Measurements from ENCODE around the gene KRTAP10-2. TPM values are rescaled to one million over a fixed set of nuclear protein-coding genes. Genes with fewer than 3 reads are reported as not detected.

The KRTAP10-2 gene
- total RNA-seq, 1 donor from 2014 or later, result not detected

DNA sequence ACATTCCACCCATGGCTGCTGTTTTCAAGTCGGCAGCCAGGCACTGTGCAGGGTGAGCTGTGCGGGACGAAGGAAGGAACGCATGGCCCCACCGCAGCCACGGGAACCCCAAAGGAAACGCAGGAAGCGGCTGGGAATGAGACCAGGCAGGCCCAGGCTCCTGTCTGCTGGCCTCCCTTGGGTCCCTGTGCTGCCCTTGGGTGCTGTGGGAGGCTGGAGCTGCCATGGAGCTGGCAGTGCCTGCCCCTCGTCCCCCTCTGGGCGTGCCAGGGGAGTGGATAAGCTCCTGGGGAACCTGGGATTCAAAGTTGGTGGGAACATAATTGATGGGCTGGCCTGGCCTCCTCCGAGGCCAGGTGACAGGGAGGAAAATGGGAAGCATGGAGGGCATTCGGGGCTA lies 17.0 kb upstream of the KRTAP10-2 start:
- Mint-ChIP-seq H3K27ac (no peak overlapping the region), H3K4me1 (peaks cover 30% of the 10 kb centered on the region), H3K27me3 (peaks cover 6% of the 10 kb centered on the region), H3K4me3 (no peak overlapping the region), H3K9me3 (peaks cover 7% of the 10 kb centered on the region), H3K36me3 (ENCODE audit: low read depth) (no peaks in the 10 kb centered on the region)
- TF ChIP-seq, protein P1, sequence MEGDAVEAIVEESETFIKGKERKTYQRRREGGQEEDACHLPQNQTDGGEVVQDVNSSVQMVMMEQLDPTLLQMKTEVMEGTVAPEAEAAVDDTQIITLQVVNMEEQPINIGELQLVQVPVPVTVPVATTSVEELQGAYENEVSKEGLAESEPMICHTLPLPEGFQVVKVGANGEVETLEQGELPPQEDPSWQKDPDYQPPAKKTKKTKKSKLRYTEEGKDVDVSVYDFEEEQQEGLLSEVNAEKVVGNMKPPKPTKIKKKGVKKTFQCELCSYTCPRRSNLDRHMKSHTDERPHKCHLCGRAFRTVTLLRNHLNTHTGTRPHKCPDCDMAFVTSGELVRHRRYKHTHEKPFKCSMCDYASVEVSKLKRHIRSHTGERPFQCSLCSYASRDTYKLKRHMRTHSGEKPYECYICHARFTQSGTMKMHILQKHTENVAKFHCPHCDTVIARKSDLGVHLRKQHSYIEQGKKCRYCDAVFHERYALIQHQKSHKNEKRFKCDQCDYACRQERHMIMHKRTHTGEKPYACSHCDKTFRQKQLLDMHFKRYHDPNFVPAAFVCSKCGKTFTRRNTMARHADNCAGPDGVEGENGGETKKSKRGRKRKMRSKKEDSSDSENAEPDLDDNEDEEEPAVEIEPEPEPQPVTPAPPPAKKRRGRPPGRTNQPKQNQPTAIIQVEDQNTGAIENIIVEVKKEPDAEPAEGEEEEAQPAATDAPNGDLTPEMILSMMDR (IDR thresholded peaks at IDR 0.05), result no peak
- no peak for DNase-seq
- no peak for ATAC-seq (ENCODE audit: low read depth)
- ChIA-PET POLR2A (no interaction called here), CTCF (no interaction called here)
- intact Hi-C loops (cut with micrococcal nuclease), result loop anchor here (5.0 kb wide), 1 partner anchor 539 kb away; no protein-coding TSS in a partner anchor

DNA sequence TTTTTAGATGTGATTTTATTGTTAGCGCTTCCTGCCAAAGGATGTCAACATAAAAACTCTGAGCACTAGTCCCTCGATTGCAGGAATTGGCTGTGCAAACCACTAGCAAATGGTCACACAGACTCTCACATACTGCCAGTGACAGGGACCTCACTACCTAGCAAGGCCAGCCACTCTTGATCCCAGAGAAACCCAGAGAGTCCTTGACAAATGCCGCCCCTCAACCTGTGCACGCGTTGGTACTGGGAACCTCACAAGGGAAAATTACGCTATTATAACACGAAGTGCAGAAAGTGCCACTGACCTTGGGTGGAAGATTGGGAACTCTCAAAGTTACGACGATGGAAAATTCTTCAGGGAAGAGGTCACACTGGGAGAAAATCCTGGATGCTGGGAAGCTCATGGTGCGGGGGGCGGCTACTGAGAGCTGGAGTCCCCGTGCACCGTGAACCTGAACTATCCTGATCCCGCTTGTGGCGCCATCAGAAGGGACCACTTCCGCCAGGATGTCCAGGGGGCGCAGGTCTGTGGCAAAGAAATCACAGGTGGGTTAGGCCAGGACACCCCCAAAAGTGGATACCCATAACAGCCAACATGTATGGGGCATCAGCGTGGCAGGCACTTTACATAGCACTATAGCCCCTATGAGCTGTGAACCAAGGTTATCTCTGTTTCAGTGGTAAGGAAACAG lies 16.3 kb upstream of the KRTAP10-2 start:
- no peak for ATAC-seq (ENCODE audit: low read depth)
- POLR2A ChIA-PET, result no interaction called here
- TF ChIP-seq, protein P1 (IDR thresholded peaks at IDR 0.05), result no peak
- no peak for DNase-seq
- peaks cover 10% of the 10 kb centered on the region for H3K9me3 Mint-ChIP-seq
- H3K4me1 Mint-ChIP-seq, result peaks cover 30% of the 10 kb centered on the region
- intact Hi-C loops (cut with micrococcal nuclease), result loop anchor here (5.0 kb wide), 1 partner anchor 540 kb away; no protein-coding TSS in a partner anchor
- peaks cover 5% of the 10 kb centered on the region for H3K27me3 Mint-ChIP-seq
- CTCF ChIA-PET, result no interaction called here
- H3K27ac Mint-ChIP-seq, result no peak overlapping the region
- H3K36me3 Mint-ChIP-seq (ENCODE audit: low read depth), result no peaks in the 10 kb centered on the region
- no peak overlapping the region for H3K4me3 Mint-ChIP-seq

DNA sequence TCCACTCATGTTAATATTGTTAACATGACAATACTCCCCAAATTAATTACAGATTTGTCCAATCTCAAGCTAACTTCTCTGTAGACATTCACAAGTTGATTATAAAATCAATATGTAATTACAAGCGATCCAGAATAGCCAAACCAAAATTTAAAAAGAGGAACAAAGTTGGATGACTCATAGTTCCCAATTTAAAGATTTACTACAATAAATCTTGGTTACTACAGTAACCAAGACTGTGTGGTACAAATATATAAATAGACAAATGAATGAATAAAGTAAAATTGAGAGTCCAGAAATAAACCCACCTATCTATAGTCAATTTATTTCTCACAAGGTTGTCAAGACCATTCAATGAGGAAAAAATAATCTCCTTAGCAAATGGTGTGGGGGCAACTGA lies 15.1 kb upstream of the KRTAP10-2 start:
- ATAC-seq (ENCODE audit: low read depth), result peak; percentile 51
- no peaks in the 10 kb centered on the region for H3K36me3 Mint-ChIP-seq (ENCODE audit: low read depth)
- H3K27me3 Mint-ChIP-seq, result no peaks in the 10 kb centered on the region
- CTCF ChIA-PET, result no interaction called here
- peak overlapping the region; percentile 68 for H3K27ac Mint-ChIP-seq
- no peak overlapping the region for H3K4me3 Mint-ChIP-seq
- POLR2A ChIA-PET, result interaction anchor here (0.6 kb wide), 1 partner anchor 361 kb away, joined by 10 read pairs; no protein-coding TSS in a partner anchor
- peaks cover 39% of the 10 kb centered on the region for H3K4me1 Mint-ChIP-seq
- TF ChIP-seq, protein P1 (IDR thresholded peaks at IDR 0.05), result no peak
- no peak for DNase-seq
- peaks cover 9% of the 10 kb centered on the region for H3K9me3 Mint-ChIP-seq
- intact Hi-C loops (cut with micrococcal nuclease), result loop anchor here (5.0 kb wide), 1 partner anchor 541 kb away; no protein-coding TSS in a partner anchor

DNA sequence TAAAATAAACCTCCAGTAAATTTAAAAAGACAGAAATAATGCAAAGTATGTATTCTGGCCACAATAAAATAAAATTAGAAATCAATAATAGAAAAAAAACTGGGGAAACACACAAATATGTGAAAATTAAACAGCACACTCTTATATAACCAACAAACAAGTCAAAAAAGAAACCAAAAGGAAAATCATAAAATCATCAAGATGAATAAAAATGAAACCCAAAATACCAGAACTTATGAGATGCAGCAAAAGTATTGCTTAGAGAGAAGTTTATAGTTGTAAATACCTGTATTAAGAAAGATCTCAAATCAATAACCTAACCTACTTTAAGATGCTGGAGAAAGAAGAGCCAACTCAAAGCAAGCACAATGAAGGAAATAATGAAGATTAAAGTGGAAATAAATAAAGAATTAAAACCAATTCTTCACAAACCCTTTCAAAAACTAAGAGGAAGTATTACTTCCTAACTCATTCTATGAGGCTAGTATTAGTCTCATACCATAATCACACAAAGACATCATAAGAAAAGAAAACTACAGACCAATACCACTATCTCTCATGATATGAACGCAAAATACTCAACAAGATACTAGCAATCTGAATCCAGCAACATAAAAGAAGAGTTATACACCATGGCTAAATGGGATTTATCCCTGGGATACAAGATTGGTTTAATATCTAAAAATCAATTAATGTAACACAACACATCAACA lies 13.7 kb upstream of the KRTAP10-2 start:
- intact Hi-C loops (cut with micrococcal nuclease), result loop anchor here (5.0 kb wide), 1 partner anchor 542 kb away; no protein-coding TSS in a partner anchor
- ChIA-PET CTCF (no interaction called here), POLR2A (no interaction called here)
- TF ChIP-seq, protein P1 (IDR thresholded peaks at IDR 0.05), result no peak
- peak overlapping the region; percentile 86 for H3K27ac Mint-ChIP-seq
- no peak for DNase-seq
- peaks cover 41% of the 10 kb centered on the region for H3K4me1 Mint-ChIP-seq
- no peaks in the 10 kb centered on the region for H3K36me3 Mint-ChIP-seq (ENCODE audit: low read depth)
- H3K27me3 Mint-ChIP-seq, result no peaks in the 10 kb centered on the region
- peak overlapping the region; percentile 35 for H3K4me3 Mint-ChIP-seq
- ATAC-seq (ENCODE audit: low read depth), result peak; percentile 72
- H3K9me3 Mint-ChIP-seq, result peaks cover 6% of the 10 kb centered on the region

DNA sequence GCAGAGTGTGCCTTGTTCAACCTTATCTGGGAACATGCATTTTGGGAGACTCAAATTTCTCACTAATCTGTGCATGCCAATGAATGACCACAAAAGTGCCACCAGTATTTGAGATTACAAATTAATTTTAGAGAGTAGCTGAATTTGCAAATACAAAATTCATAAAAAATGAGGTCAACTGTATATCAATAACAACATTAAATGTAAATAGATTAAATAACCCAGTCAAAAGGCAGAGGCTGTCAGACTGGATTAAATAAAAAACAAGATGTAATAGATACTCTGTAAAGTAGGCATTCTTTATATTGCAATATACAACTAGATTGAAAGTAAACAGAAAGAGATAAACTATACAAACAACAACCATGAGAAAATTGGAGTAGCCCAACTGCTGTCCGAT lies 12.8 kb upstream of the KRTAP10-2 start:
- Mint-ChIP-seq H3K36me3 (ENCODE audit: low read depth) (no peaks in the 10 kb centered on the region), H3K27me3 (no peaks in the 10 kb centered on the region), H3K4me3 (no peak overlapping the region), H3K4me1 (peaks cover 41% of the 10 kb centered on the region), H3K9me3 (peaks cover 8% of the 10 kb centered on the region), H3K27ac (no peak overlapping the region)
- POLR2A ChIA-PET, result no interaction called here
- CTCF ChIA-PET, result no interaction called here
- TF ChIP-seq, protein P1 (IDR thresholded peaks at IDR 0.05), result no peak
- DNase-seq (no peak), ATAC-seq (ENCODE audit: low read depth) (no peak)
- intact Hi-C loops (cut with micrococcal nuclease), result no loop called here
